GM18519 (cell line): ENCODE results near the gene BEST3.

Experiments used
- ATAC-seq: cut with Tn5 transposase; IDR thresholded peaks from one replicate; pipeline ENCODE4 v1.9.1; 2021; ENCODE audit warnings: mild to moderate bottlenecking, moderate library complexity; ENCODE audit not compliant: unreplicated experiment, low FRiP score

BEST3 gene

DNA sequence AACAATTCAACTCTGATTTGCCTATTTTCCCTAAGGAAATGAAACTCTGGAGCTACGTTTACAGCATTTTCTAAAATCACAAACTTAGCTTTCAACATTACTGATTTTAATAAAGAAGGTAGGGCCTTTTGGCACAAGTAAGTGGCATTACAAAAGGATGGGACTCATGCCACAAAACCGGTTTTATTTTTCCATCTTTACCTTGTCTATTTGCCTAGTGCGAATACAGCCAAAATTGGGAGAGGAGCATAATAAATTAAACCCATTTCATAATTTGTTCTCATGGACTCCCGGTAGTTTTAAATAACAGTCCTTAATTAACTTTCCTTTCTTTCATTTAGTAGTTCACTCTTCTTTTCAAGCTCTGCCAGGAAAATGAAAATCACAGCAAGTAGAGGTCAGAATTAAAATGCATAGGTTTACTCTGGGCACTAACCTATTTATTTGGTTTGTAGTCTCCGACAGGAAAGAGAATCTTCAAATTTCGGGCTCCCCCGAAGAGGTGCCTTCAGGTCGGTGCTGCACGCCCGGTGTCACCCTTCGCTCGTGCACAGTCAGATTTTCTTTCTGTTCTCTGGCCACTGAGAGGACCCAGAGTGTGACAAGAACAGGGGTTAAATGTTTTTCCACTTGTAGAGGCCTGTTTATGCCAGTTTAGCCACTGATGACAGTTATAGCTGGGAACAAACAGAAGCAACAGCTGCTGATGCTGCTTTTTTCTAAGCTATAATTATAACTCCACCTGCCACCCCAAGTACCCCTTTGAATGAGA, at the start of gene BEST3:
Gene BEST3 (minus strand): TSS at position 535 of the 772 bp plus-strand sequence. CDS start 1,505 bp downstream, outside the sequence.
- no peak for ATAC-seq

- no peak for ATAC-seq
Measured at GRCh38 chr12:69744109-69744508, 45.0 kb upstream of the BEST3 start.

DNA sequence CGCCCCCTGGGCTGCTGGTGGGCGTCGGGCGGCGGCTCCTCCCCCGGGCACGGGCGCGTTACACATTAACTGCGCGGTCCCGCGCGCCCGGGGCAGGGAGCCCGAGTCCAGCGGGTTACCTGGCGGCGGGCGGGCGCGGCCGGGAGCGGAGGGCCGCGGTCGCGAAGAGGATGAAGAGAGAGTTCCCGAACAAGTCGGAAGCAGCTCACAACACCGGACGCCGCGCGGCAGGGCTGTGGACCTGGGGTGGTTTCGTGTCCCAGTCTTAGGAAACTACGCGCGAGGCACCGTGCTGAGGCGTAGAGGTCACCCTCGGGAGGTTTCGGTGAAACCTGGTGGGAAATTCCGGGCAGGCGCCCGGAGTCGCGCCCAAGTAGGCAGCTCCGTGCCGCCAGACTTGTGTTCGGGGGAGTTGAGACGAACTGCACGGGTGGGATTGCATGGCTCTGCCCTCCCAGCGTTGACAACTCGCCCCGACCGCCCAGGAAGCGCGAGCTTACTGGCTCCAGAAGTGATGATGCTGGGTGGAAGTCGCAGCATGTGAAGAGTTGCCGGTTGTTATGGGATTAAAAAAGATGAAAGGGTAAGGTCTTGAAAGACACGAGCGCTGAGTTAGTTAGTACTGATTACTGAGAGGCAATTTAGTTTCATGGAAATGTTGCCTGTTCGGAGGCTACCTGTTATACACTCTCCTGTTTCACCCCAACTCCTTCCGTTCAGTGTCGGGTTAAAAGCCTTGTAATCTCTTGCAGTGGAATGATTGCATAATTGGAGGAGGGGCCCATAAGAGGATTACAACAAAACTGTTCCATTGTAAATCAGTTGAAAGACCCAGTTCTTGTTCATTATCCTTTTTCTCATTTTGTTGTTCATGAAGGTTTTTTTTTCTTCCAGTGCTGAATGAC, 40.4 kb upstream of the BEST3 start:
- ATAC-seq: peak; percentile 28

GRCh38 chr12:69738351-69739286, 39.5 kb upstream of the BEST3 start, which contains the start of gene RAB3IP:
Gene RAB3IP (plus strand): TSS chr12:69738860. CDS start chr12:69755409, 16,549 bp downstream.
- peak; percentile 80 for ATAC-seq

- no peak for ATAC-seq
Measured at GRCh38 chr12:69733638-69734037, 34.5 kb upstream of the BEST3 start.

GRCh38 chr12:69732088-69732487, 33.0 kb upstream of the BEST3 start:
- no peak for ATAC-seq

GRCh38 chr12:69726922-69727321, 27.8 kb upstream of the BEST3 start:
- no peak for ATAC-seq

DNA sequence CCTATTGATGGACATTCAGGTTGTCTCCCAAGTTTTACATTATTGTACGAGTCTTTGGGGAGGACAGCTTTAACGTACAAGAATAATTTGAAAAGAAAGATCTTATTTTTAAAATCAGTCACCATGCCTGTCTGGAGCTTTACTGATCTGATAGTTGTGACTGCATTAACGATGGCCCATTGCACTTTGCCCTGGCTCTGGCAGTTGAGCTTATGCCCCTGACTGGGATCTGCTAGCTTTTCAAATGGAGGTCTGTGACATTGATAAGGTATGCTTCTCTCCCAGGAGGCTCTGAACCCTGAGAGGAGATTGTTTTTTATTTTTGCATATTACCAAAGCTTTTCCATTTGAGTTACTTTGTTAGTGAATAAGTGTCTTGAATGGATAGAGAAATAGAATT, 21.6 kb upstream of the BEST3 start:
- ATAC-seq: no peak

DNA sequence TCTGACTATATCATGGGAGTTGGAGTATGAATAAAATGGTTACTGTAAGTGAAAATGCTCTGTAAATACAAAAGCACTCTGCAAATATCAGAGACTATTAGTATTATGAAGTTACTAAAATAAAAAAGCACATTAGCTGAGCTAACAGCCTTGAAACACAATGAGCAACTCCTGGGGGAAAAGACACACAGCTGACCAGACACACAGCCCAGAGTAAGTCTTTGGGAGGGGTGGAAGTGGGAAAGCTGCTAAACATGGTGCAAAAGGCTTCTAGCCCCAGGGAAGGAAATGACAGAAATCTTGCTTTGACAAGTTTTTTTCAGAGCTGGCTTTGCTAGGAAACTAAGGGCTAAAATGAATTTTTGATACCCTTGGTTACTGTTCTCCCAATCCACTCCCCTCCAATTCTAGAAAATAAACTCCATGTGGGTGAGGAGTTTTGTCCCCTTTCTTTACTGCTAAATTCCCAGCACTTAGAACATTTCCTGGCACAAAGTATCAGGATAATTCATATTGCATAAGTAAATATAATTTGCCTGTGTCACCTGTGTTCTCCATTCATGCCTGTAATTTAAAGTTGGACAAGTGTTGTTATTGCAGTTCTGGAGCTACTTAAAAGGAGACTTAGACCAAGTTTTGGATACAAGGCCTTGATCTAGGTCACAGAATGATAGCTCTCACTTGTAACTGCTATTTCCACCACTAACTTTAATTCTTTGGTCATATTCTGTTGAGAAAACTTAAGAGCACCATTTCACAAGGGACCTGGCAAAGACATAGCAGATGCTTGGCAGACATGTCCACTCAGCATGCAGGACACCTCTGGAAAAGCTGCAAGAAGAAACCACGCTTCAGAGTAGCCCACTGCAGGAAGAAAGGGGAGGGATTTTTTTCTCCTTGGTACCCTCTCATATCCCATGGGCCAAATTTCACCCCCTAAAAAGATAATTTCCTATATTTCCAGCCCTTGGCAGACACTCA, 20.5 kb upstream of the BEST3 start:
- ATAC-seq: no peak

DNA sequence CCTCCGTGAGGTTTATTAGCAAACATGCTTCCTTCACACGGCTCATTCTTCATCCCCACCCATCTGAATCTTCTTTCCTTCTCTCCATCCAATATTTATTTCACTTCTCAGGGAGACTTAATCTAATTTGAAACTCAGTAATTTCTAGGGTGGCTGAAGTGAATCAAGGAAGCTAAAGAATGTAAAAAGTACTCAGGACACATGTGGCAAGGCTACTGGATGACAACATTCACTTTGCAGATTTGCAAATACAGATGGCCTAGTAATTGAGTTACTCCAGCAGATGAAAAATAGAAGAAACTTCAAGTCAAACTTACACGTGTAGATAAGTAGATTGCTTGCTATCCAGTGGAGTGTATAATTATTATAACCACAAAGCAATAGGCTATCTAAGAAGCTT, 15.4 kb upstream of the BEST3 start:
- no peak for ATAC-seq

DNA sequence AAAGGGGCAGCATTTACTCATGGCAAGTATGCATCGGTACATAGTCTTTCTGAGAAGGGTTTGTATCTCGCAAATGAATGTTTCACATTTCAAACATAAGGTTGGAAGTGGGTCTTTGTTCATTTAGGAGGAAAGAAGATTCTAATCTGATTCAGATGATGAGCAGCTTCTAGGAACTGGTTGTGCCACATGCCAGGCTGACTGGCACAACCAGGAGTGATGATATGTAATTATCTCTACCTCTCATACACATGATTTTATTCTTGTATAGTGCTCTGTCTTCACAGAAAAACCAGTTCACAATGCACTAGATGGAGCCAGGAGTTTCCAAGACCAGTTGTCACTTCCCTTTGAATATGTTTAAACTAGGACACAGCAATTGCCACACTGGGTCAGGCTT, 13.7 kb upstream of the BEST3 start:
- no peak for ATAC-seq

GRCh38 chr12:69708649-69709048, 9.5 kb upstream of the BEST3 start:
- no peak for ATAC-seq

GRCh38 chr12:69704357-69704756, 5.3 kb upstream of the BEST3 start:
- no peak for ATAC-seq

- ATAC-seq: no peak
Measured at GRCh38 chr12:69703146-69703642, 4.1 kb upstream of the BEST3 start.

DNA sequence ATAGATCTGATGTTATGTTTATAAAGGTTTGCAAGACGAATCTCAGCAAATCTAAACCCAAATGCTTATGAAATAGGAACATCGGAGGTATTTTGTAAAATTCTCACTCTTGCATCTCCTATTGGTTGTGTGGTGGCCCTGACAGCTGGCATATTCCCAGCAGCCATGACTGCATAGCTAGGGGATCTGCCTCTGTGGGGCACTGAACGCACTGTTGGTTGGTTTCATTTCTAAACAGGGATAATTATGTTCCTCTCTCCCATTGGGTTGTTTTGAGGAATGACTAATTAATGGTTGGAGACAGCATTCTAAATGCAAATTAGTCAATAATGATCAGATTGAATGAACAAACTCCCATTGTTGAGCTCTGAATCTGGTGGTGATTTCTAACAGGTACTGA, 2.7 kb upstream of the BEST3 start:
- no peak for ATAC-seq

DNA sequence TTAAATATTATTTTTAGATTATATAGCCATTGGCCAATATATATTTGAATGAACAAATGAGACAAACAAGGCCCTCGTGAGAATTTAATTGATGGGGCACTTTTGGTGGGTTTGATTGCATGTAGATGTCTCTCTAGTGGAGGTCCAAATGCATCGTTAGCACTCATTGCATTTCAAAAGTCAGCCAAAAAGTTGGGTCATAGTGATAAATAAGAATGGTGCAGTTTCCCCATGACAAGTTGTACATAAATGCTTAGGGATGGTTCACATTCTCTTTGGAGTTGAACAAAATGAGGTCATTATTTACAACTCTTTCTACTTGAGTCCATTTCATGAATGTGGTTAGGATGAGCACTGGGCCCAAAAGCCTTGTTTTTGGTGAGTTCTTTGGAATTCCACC, 1.0 kb downstream of the BEST3 start:
- no peak for ATAC-seq

- ATAC-seq: no peak
Measured at GRCh38 chr12:69694123-69694522, 5.0 kb downstream of the BEST3 start.

- ATAC-seq: no peak
Measured at GRCh38 chr12:69689638-69690037, 9.5 kb downstream of the BEST3 start.
